Measurements from ENCODE around the gene DEFB108B.
"Not testable (repeated sequence)": the region's sequence is repeated elsewhere in the genome, so short reads cannot be mapped to it uniquely, and the experiment has no call there.

DNA sequence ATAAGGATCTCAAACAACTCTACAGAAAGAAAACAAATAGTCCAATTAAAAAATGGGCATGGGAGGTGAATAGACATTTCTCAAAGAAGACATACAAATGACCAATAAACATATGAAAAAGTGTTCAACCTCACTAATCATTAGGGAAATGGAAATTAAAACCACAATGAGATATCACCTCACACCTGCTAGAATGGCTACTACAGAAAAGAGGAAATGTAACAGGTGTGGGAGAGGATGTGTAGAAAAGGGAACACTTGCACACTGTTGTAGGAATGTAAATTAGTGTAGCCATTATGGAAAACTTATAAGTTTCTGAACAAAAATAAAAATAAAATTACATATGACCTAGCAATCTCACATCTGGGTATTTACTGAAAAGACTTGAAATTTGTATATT lies 37.7 kb downstream of the DEFB108B start:
- TF ChIP-seq, protein P1, sequence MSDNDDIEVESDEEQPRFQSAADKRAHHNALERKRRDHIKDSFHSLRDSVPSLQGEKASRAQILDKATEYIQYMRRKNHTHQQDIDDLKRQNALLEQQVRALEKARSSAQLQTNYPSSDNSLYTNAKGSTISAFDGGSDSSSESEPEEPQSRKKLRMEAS (IDR thresholded peaks at IDR 0.05) = not testable (repeated sequence)
- TF ChIP-seq, protein P2, sequence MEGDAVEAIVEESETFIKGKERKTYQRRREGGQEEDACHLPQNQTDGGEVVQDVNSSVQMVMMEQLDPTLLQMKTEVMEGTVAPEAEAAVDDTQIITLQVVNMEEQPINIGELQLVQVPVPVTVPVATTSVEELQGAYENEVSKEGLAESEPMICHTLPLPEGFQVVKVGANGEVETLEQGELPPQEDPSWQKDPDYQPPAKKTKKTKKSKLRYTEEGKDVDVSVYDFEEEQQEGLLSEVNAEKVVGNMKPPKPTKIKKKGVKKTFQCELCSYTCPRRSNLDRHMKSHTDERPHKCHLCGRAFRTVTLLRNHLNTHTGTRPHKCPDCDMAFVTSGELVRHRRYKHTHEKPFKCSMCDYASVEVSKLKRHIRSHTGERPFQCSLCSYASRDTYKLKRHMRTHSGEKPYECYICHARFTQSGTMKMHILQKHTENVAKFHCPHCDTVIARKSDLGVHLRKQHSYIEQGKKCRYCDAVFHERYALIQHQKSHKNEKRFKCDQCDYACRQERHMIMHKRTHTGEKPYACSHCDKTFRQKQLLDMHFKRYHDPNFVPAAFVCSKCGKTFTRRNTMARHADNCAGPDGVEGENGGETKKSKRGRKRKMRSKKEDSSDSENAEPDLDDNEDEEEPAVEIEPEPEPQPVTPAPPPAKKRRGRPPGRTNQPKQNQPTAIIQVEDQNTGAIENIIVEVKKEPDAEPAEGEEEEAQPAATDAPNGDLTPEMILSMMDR (IDR thresholded peaks at IDR 0.05; ENCODE audit: low read depth, low read length, missing input control) = not testable (repeated sequence)

All from liver (tissue), 2 donors.